Neural cell (in vitro differentiated cells): ENCODE results near the gene RBM8A. TPM values are rescaled to one million over a fixed set of nuclear protein-coding genes. Genes with fewer than 3 reads are reported as not detected.
"Not testable (repeated sequence)": the region's sequence is repeated elsewhere in the genome, so short reads cannot be mapped to it uniquely, and the experiment has no call there.

Source experiments
- H2AFZ ChIP-seq: fragments of 200-600, 300-800 bp; sonication (generic), shearing (Covaris generic); 2 replicates; pipeline ENCODE4 v1.6.0; 2014; ENCODE audit warnings: low read depth, mild to moderate bottlenecking, antibody characterized with exemption, low read length, moderate library complexity
- H3F3A ChIP-seq: fragments of 200-600 bp; shearing (Covaris generic); 2 replicates; pipeline ENCODE4 v1.6.1; 2016; ENCODE audit warnings: mild to moderate bottlenecking, moderate library complexity, mixed read lengths, antibody characterized with exemption, low read length; ENCODE audit not compliant: insufficient read depth, poor library complexity, severe bottlenecking
- H3K27ac ChIP-seq: fragments of 200-600, 300-800 bp; sonication (generic), shearing (Covaris generic); 2 replicates; pipeline ENCODE4 v1.5.1; 2014; ENCODE audit warnings: mild to moderate bottlenecking, low read length, moderate library complexity
- H3K27me3 ChIP-seq: fragments of 300-800, 200-600 bp; sonication (generic), shearing (Covaris generic); 2 replicates; pipeline ENCODE4 v1.6.0; 2014; ENCODE audit warnings: mild to moderate bottlenecking, low read depth, low read length, moderate library complexity; ENCODE audit not compliant: insufficient read depth
- H3K36me3 ChIP-seq: fragments of 300-800, 200-600 bp; sonication (generic), shearing (Covaris generic); 2 replicates; pipeline ENCODE4 v1.5.1; 2014; ENCODE audit warnings: mild to moderate bottlenecking, antibody characterized with exemption, low read length, moderate library complexity; ENCODE audit not compliant: insufficient read depth
- H3K4me2 ChIP-seq: fragments of 300-800, 200-600 bp; sonication (generic), shearing (Covaris generic); 2 replicates; pipeline ENCODE4 v1.6.0; 2014; ENCODE audit warnings: mild to moderate bottlenecking, low read length
- H3K4me3 ChIP-seq: fragments of 300-800, 200-600 bp; sonication (generic), shearing (Covaris generic); 2 replicates; pipeline ENCODE4 v1.5.1; 2014; ENCODE audit warnings: mild to moderate bottlenecking, low read length, moderate library complexity
- H3K79me2 ChIP-seq: fragments of 200-600 bp; shearing (Covaris generic); replicated peaks from 2 replicates; pipeline ENCODE4 v1.6.0; 2014; ENCODE audit warnings: mild to moderate bottlenecking, low read length, moderate library complexity; ENCODE audit not compliant: insufficient read depth
- H3K9ac ChIP-seq: fragments of 300-800, 200-600 bp; sonication (generic), shearing (Covaris generic); 2 replicates; pipeline ENCODE4 v1.6.1; 2016; ENCODE audit warnings: mild to moderate bottlenecking, low read length, mixed read lengths
- H3K9me2 ChIP-seq: fragments of 200-600 bp; shearing (Covaris generic); 2 replicates; pipeline ENCODE4 v1.6.1; 2016; ENCODE audit warnings: mild to moderate bottlenecking, low read length, mixed read lengths; ENCODE audit not compliant: insufficient read depth
- H3K9me3 ChIP-seq: fragments of 200-600, 300-800 bp; sonication (generic), shearing (Covaris generic); 2 replicates; pipeline ENCODE4 v1.6.1; 2016; ENCODE audit warnings: mild to moderate bottlenecking, mixed run types, low read length, moderate library complexity, mixed read lengths
- H4K20me1 ChIP-seq: fragments of 200-600 bp; shearing (Covaris generic); 2 replicates; pipeline ENCODE4 v1.6.1; 2016; ENCODE audit warnings: mild to moderate bottlenecking, mixed run types; ENCODE audit not compliant: insufficient read depth
- EP300 ChIP-seq: fragments of 450-650 bp; conservative IDR thresholded peaks from 2 replicates; pipeline ENCODE4 v1.6.1; 2014; ENCODE audit warnings: antibody characterized with exemption, mild to moderate bottlenecking, moderate library complexity; ENCODE audit not compliant: poor library complexity, severe bottlenecking
- EZH2 ChIP-seq: fragments of 200-600, 300-800 bp; shearing (Covaris generic), sonication (generic); IDR thresholded peaks from 2 replicates; pipeline ENCODE4 v1.6.1; 2014; ENCODE audit warnings: antibody characterized with exemption, low read length, borderline replicate concordance, mild to moderate bottlenecking; ENCODE audit not compliant: insufficient read depth, poor library complexity, severe bottlenecking
- MXI1 ChIP-seq: fragments of 450-650 bp; conservative IDR thresholded peaks from 2 replicates; pipeline ENCODE4 v1.6.1; 2014; ENCODE audit warnings: antibody characterized with exemption, mild to moderate bottlenecking; ENCODE audit not compliant: poor library complexity, severe bottlenecking
- POLR2AphosphoS5 ChIP-seq: IDR thresholded peaks from 2 replicates; pipeline ENCODE4 v1.6.1; 2012
- RAD21 ChIP-seq: fragments of 450-650 bp; conservative IDR thresholded peaks from 2 replicates; pipeline ENCODE4 v1.6.1; 2014; ENCODE audit warnings: antibody characterized with exemption, mild to moderate bottlenecking, moderate library complexity
- SMC3 ChIP-seq: fragments of 450-650 bp; conservative IDR thresholded peaks from 2 replicates; pipeline ENCODE4 v1.6.1; 2014; ENCODE audit warnings: antibody characterized with exemption, mild to moderate bottlenecking, moderate library complexity; ENCODE audit not compliant: poor library complexity
- TAF1 ChIP-seq: IDR thresholded peaks from 2 replicates; pipeline ENCODE4 v1.6.1; 2012; ENCODE audit warnings: low read depth
- polyA plus RNA-seq: library from polyadenylated mRNA; depleted of rRNA; stranded (reverse); fragments of >200 nt; gene quantifications from 2 replicates; pipeline ENCODE4 v1.2.3, GENCODE V29; 2014
- TF ChIP-seq, protein P1 (sequence below): IDR thresholded peaks from 2 replicates; pipeline ENCODE4 v1.6.1; 2012; ENCODE audit warnings: borderline replicate concordance
- TF ChIP-seq, protein P2 (sequence below): fragments of 450-650 bp; IDR thresholded peaks from 2 replicates; pipeline ENCODE4 v1.5.1; 2014; ENCODE audit warnings: antibody characterized with exemption, mild to moderate bottlenecking, moderate library complexity; ENCODE audit not compliant: poor library complexity, severe bottlenecking

The RBM8A gene
- polyA plus RNA-seq, 1 donor from 2014 or later: 366 TPM

DNA sequence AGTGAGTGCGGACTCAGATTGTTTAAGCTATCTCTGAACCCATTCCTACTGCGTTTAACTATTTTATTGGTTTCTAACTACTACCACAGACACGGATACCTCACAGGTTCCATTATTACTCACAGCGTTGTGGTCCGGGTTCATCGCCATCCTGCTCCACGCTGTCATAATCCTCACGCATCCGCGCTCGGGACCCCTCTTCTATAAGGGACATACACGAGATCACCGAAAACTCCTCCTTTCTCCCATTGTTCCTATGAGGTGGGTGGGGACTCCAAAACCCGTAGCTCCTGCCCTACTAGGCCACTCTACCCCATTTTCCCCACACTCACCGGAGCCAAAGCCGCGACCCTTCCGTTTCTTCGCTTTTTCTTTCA, 610 bp downstream of the RBM8A start:
- Histone ChIP-seq H3K4me3 (peak overlapping the region; percentile 70), H3F3A (no peaks in the 10 kb centered on the region), H3K9me2 (no peaks in the 10 kb centered on the region), H4K20me1 (no peaks in the 10 kb centered on the region), H3K9ac (peak overlapping the region; percentile 84), H3K27ac (peak overlapping the region; percentile 97), H3K36me3 (no peaks in the 10 kb centered on the region), H3K9me3 (no peaks in the 10 kb centered on the region), H3K27me3 (no peaks in the 10 kb centered on the region), H2AFZ (peak overlapping the region; percentile 40), H3K79me2 (peaks cover 11% of the 10 kb centered on the region), H3K4me2 (peak overlapping the region; percentile 93)
- TF ChIP-seq EP300 (no peak), EZH2 (no peak), SMC3 (no peak), TAF1 (no peak), RAD21 (no peak), MXI1 (no peak), POLR2AphosphoS5 (no peak)
- TF ChIP-seq, protein P1, sequence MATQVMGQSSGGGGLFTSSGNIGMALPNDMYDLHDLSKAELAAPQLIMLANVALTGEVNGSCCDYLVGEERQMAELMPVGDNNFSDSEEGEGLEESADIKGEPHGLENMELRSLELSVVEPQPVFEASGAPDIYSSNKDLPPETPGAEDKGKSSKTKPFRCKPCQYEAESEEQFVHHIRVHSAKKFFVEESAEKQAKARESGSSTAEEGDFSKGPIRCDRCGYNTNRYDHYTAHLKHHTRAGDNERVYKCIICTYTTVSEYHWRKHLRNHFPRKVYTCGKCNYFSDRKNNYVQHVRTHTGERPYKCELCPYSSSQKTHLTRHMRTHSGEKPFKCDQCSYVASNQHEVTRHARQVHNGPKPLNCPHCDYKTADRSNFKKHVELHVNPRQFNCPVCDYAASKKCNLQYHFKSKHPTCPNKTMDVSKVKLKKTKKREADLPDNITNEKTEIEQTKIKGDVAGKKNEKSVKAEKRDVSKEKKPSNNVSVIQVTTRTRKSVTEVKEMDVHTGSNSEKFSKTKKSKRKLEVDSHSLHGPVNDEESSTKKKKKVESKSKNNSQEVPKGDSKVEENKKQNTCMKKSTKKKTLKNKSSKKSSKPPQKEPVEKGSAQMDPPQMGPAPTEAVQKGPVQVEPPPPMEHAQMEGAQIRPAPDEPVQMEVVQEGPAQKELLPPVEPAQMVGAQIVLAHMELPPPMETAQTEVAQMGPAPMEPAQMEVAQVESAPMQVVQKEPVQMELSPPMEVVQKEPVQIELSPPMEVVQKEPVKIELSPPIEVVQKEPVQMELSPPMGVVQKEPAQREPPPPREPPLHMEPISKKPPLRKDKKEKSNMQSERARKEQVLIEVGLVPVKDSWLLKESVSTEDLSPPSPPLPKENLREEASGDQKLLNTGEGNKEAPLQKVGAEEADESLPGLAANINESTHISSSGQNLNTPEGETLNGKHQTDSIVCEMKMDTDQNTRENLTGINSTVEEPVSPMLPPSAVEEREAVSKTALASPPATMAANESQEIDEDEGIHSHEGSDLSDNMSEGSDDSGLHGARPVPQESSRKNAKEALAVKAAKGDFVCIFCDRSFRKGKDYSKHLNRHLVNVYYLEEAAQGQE: no peak
- TF ChIP-seq, protein P2, sequence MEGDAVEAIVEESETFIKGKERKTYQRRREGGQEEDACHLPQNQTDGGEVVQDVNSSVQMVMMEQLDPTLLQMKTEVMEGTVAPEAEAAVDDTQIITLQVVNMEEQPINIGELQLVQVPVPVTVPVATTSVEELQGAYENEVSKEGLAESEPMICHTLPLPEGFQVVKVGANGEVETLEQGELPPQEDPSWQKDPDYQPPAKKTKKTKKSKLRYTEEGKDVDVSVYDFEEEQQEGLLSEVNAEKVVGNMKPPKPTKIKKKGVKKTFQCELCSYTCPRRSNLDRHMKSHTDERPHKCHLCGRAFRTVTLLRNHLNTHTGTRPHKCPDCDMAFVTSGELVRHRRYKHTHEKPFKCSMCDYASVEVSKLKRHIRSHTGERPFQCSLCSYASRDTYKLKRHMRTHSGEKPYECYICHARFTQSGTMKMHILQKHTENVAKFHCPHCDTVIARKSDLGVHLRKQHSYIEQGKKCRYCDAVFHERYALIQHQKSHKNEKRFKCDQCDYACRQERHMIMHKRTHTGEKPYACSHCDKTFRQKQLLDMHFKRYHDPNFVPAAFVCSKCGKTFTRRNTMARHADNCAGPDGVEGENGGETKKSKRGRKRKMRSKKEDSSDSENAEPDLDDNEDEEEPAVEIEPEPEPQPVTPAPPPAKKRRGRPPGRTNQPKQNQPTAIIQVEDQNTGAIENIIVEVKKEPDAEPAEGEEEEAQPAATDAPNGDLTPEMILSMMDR: no peak

DNA sequence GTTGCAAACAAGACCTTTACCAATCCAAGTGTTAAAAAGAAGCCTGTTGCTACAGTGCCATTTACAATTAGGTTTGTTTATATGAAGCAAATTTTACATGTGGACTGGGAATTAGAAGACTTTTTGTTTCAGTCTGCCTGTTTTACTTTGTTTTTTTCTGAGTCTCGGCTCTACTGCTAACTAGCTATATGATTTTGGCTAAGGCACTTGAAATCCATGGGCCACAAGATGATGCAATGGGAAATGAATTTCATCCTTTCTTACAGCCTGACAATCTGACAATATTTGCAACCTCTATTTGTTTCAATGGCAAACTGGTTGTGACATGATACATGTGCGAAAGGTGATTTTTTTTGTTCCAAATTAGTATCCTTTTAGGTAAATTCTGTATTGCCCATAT, 5.0 kb downstream of the RBM8A start:
- Histone ChIP-seq H3K36me3 (no peaks in the 10 kb centered on the region), H3K27me3 (no peaks in the 10 kb centered on the region), H3K79me2 (peaks cover 11% of the 10 kb centered on the region), H3K9me2 (no peaks in the 10 kb centered on the region), H4K20me1 (no peaks in the 10 kb centered on the region), H3K4me2 (no peak overlapping the region), H3F3A (no peaks in the 10 kb centered on the region), H3K9me3 (no peaks in the 10 kb centered on the region), H3K4me3 (no peak overlapping the region), H3K27ac (no peak overlapping the region), H3K9ac (no peak overlapping the region), H2AFZ (no peak overlapping the region)
- no peak for TF ChIP-seq RAD21
- TF ChIP-seq, protein P2: no peak
- no peak for TF ChIP-seq POLR2AphosphoS5
- no peak for TF ChIP-seq SMC3

DNA sequence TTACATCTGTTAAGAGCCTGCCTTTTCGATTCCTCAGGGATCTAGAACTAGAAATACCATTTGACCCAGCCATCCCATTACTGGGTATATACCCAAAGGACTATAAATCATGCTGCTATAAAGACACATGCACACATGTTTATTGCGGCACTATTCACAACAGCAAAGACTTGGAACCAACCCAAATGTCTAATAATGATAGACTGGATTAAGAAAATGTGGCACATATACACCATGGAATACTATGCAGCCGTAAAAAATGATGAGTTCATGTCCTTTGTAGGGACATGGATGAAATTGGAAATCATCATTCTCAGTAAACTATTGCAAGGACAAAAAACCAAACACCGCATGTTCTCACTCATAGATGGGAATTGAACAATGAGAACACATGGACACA, 7.0 kb downstream of the RBM8A start:
- H3K4me3 ChIP-seq, H3K79me2 ChIP-seq, H3K27me3 ChIP-seq, H2AFZ ChIP-seq, H3K9ac ChIP-seq, H3K9me3 ChIP-seq, H4K20me1 ChIP-seq, H3K27ac ChIP-seq, H3K36me3 ChIP-seq, H3K4me2 ChIP-seq, H3F3A ChIP-seq, H3K9me2 ChIP-seq: not testable (repeated sequence)
